GM12865 (cell line): Measurements from ENCODE around the gene TTF1.

ENCODE experiments used
- DNase-seq: peaks from one replicate; pipeline ENCODE4 v3.0.0; 2010; ENCODE audit warnings: low read depth
- H3K4me3 ChIP-seq: 2 replicates; pipeline ENCODE4 v1.5.1; 2011; ENCODE audit warnings: mild to moderate bottlenecking, low read depth, low read length, control low read depth
- TF ChIP-seq, protein P1 (sequence below): IDR thresholded peaks from 2 replicates; pipeline ENCODE4 v1.5.1; 2011; ENCODE audit warnings: low read length, control low read depth, low read depth, inconsistent platforms; ENCODE audit not compliant: insufficient read depth; ENCODE audit errors: missing control alignments

TTF1 gene

DNA sequence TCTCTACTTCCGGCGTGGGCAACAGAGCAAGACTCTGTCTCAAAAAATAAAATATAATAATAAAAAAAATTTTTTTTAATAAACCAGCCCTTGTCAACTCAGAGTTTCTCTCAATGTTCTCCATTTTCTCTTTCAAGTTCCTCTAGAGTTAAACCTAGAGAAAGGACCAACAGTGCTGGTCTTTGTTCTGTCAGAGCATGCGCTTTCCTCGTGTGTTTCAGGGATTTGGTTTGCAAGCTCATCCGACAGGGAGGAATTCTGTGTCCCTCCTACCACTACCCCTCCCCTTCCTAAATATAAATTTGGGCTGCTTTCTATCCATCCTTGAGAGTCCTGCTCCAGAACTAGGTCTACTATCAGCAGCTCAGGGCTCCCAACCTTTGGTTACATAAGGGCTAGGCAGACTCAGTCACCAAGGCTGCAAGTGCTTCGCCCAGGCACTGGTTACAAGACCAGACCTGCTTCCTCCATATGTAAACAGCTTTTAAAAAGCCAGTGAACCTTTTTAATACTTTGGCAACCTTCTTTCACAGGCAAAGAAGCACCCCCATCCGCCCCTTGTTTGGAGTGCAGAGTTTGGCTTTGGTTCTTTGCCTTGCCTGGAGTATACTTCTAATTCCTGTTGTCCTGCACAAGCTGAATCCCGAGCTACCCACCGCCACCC lies 65.3 kb downstream of the TTF1 start:
- H3K4me3 ChIP-seq = no peak overlapping the region
- TF ChIP-seq, protein P1, sequence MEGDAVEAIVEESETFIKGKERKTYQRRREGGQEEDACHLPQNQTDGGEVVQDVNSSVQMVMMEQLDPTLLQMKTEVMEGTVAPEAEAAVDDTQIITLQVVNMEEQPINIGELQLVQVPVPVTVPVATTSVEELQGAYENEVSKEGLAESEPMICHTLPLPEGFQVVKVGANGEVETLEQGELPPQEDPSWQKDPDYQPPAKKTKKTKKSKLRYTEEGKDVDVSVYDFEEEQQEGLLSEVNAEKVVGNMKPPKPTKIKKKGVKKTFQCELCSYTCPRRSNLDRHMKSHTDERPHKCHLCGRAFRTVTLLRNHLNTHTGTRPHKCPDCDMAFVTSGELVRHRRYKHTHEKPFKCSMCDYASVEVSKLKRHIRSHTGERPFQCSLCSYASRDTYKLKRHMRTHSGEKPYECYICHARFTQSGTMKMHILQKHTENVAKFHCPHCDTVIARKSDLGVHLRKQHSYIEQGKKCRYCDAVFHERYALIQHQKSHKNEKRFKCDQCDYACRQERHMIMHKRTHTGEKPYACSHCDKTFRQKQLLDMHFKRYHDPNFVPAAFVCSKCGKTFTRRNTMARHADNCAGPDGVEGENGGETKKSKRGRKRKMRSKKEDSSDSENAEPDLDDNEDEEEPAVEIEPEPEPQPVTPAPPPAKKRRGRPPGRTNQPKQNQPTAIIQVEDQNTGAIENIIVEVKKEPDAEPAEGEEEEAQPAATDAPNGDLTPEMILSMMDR = no peak
- DNase-seq = no peak

DNA sequence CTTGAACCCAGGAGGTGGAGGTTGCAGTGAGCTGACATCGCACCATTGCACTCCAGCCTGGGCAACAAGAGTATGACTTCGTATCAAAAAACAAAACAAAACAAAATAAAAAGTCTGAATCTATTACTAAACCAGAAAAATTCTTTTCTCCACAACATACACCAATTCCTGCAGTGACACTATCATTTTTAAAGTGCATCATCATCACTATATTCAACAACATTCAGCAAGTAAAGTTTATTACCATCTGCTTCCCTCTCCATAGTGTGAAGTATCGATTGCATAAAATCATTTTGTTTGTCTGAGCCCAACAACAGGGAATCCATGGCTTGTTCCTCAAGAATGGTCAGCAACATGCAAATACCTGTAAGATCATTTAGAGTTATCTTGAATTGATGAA lies 72.3 kb downstream of the TTF1 start:
- no peak for DNase-seq
- TF ChIP-seq, protein P1 = no peak
- no peak overlapping the region for H3K4me3 ChIP-seq

DNA sequence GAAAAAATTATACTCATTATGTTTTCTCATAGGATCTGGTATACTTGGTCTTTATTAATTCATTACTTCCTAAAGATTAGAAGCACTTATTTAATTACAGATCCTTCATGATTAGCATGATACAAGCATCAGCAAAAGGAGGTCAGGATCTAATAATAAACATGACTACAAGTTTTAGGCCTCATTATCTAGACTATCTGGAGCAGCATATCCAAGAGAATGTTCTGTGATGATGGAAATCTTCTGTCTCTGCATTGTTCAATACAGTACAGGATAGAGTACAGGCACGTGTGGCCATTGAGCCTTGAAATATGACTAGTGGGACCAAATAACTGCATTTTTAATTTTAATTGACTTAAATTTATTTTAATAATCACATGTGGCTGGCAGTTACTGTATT lies 73.1 kb downstream of the TTF1 start:
- no peak overlapping the region for H3K4me3 ChIP-seq
- TF ChIP-seq, protein P1 = no peak

DNA sequence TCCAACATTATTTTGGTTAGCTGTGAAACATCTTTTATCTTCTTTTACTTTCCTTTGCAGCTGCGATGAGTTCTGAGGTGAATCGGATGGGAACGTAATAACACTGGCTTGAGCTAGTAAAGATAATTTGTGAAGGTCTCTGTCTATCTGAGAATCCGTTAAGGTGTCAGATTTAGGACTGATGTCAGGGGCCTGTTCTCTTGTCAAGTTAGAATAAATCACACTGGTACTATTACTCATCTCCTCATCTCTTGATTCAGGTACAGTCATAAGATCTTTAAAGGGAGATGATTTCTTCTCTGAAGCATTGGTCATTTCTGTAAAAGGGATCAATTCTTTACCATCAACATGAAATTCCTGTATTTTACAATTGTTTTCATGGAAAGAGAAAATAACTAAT lies 78.1 kb downstream of the TTF1 start:
- DNase-seq = no peak
- TF ChIP-seq, protein P1 = no peak
- no peak overlapping the region for H3K4me3 ChIP-seq

More for the DNA sequence above, 73.1 kb downstream of the TTF1 start:
- no peak for DNase-seq

DNA sequence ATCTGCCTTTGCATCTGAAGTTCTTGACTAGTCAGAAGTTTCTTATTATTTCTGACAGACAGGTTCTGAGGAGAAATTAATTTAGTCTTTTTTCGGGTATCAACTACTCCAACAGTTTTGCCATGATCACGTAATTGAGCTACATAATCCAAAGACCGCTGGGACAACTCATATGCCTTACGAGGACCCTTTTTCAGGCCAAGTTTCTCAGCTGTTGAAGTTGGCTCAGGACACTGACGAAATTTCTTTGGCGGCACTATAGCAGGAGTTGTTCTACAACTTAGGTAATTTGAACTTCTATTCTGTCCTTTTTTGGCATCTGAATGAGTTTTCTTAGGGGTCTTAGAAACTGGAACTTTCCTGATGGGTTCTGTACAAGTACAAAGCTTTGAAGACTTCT lies 79.1 kb downstream of the TTF1 start:
- no peak overlapping the region for H3K4me3 ChIP-seq
- DNase-seq = no peak
- TF ChIP-seq, protein P1 = no peak
